Karpas-422 (cell line): Measurements from ENCODE around the gene ZNF136. TPM values are rescaled to one million over a fixed set of nuclear protein-coding genes. Genes with fewer than 3 reads are reported as not detected.
A peak's percentile ranks its signal among the peaks of the same experiment; 100 is the strongest.

Experiments used
- DNase-seq: peaks from one replicate; pipeline ENCODE4 v3.0.0-alpha.2; 2015
- H2AFZ ChIP-seq: fragments of 200-600 bp; sonication (generic); 2 replicates; pipeline ENCODE4 v1.6.1; 2014; ENCODE audit warnings: antibody characterized with exemption, low read length, mixed read lengths
- H3K27ac ChIP-seq: fragments of 200-600 bp; sonication (generic); 2 replicates; pipeline ENCODE4 v1.5.1; 2014; ENCODE audit warnings: mild to moderate bottlenecking, low read length, moderate library complexity
- H3K27me3 ChIP-seq: fragments of 200-600 bp; sonication (generic); 2 replicates; pipeline ENCODE4 v1.6.1; 2014; ENCODE audit warnings: low read length, mixed read lengths
- H3K36me3 ChIP-seq: fragments of 200-600 bp; sonication (generic); 2 replicates; pipeline ENCODE4 v1.6.1; 2014; ENCODE audit warnings: low read length, mixed read lengths; ENCODE audit not compliant: insufficient read depth
- H3K4me1 ChIP-seq: fragments of 200-600 bp; sonication (generic); 2 replicates; pipeline ENCODE4 v1.6.1; 2014; ENCODE audit warnings: mild to moderate bottlenecking, low read length, mixed read lengths
- H3K4me2 ChIP-seq: fragments of 200-600 bp; sonication (generic); 2 replicates; pipeline ENCODE4 v1.6.1; 2014; ENCODE audit warnings: low read length, low read depth, mild to moderate bottlenecking; ENCODE audit not compliant: poor library complexity, severe bottlenecking
- H3K4me3 ChIP-seq: fragments of 200-600 bp; sonication (generic); 2 replicates; pipeline ENCODE4 v1.5.1; 2014; ENCODE audit warnings: mild to moderate bottlenecking, antibody characterized with exemption, low read length, mixed read lengths
- H3K79me2 ChIP-seq: fragments of 200-600 bp; sonication (generic); 2 replicates; pipeline ENCODE4 v1.6.1; 2014; ENCODE audit warnings: mild to moderate bottlenecking, low read length, mixed read lengths
- H3K9ac ChIP-seq: fragments of 200-600 bp; sonication (generic); 2 replicates; pipeline ENCODE4 v1.6.0; 2014; ENCODE audit warnings: low read length
- H3K9me2 ChIP-seq: fragments of 200-600 bp; sonication (generic), shearing (Covaris generic); replicated peaks from 2 replicates; pipeline ENCODE4 v1.6.0; 2014; ENCODE audit warnings: mild to moderate bottlenecking, low read length, moderate library complexity; ENCODE audit not compliant: insufficient read depth
- H3K9me3 ChIP-seq: fragments of 300-700, 200-600 bp; sonication (generic); 2 replicates; pipeline ENCODE4 v1.6.1; 2014; ENCODE audit warnings: low read length, mixed read lengths
- H4K20me1 ChIP-seq: fragments of 200-600 bp; sonication (generic); 2 replicates; pipeline ENCODE4 v1.6.1; 2014; ENCODE audit warnings: mild to moderate bottlenecking, antibody characterized with exemption, low read length, low read depth; ENCODE audit not compliant: insufficient read depth
- total RNA-seq: library from RNA; depleted of rRNA; stranded (reverse); fragments of >200 nt; shearing (Covaris generic); gene quantifications from 2 replicates; pipeline ENCODE4 v1.2.3, GENCODE V29; 2014; ENCODE audit warnings: low replicate concordance

Gene ZNF136
- total RNA-seq, 1 experiment from 2014 or later: 10.1 TPM

GRCh38 chr19:12202250-12202649 lies 39.4 kb downstream of the ZNF136 start:
- Histone ChIP-seq H3K9ac (no peak overlapping the region), H3K27ac (no peak overlapping the region), H4K20me1 (no peaks in the 10 kb centered on the region), H3K79me2 (peaks cover 42% of the 10 kb centered on the region), H3K36me3 (peaks cover 36% of the 10 kb centered on the region), H3K9me3 (peaks cover 44% of the 10 kb centered on the region), H3K4me1 (no peaks in the 10 kb centered on the region), H2AFZ (no peak overlapping the region), H3K27me3 (no peaks in the 10 kb centered on the region), H3K9me2 (no peaks in the 10 kb centered on the region), H3K4me3 (no peak overlapping the region), H3K4me2 (no peak overlapping the region)
- DNase-seq: peak; percentile 54

- DNase-seq: no peak
- no peak overlapping the region for H3K4me2 ChIP-seq
- H3K4me1 ChIP-seq: no peaks in the 10 kb centered on the region
- peaks cover 53% of the 10 kb centered on the region for H3K9me3 ChIP-seq
- H3K27me3 ChIP-seq: no peaks in the 10 kb centered on the region
- no peaks in the 10 kb centered on the region for H3K9me2 ChIP-seq
- no peaks in the 10 kb centered on the region for H4K20me1 ChIP-seq
- H3K27ac ChIP-seq: no peak overlapping the region
- no peak overlapping the region for H3K9ac ChIP-seq
- H2AFZ ChIP-seq: no peak overlapping the region
- H3K79me2 ChIP-seq: peaks cover 26% of the 10 kb centered on the region
- peaks cover 32% of the 10 kb centered on the region for H3K36me3 ChIP-seq
- no peak overlapping the region for H3K4me3 ChIP-seq
These were observed 42.4 kb downstream of the ZNF136 start for GRCh38 chr19:12205296-12205695.

- no peaks in the 10 kb centered on the region for H4K20me1 ChIP-seq
- peaks cover 9% of the 10 kb centered on the region; the same call in 1 of the 2 replicates for H3K79me2 ChIP-seq
- H3K9me2 ChIP-seq: no peaks in the 10 kb centered on the region
- H3K9me3 ChIP-seq: peaks cover 55% of the 10 kb centered on the region
- no peak overlapping the region for H3K4me3 ChIP-seq
- H3K27me3 ChIP-seq: no peaks in the 10 kb centered on the region
- H3K9ac ChIP-seq: no peak overlapping the region
- no peak overlapping the region for H3K27ac ChIP-seq
- peaks cover 30% of the 10 kb centered on the region for H3K36me3 ChIP-seq
- no peaks in the 10 kb centered on the region for H3K4me1 ChIP-seq
- H2AFZ ChIP-seq: no peak overlapping the region
- H3K4me2 ChIP-seq: no peak overlapping the region
- DNase-seq: no peak
These were observed 45.3 kb downstream of the ZNF136 start for GRCh38 chr19:12208221-12208620.

GRCh38 chr19:12217332-12217731 lies 54.4 kb downstream of the ZNF136 start:
- no peak for DNase-seq
- Histone ChIP-seq H4K20me1 (no peaks in the 10 kb centered on the region), H3K79me2 (peaks cover 33% of the 10 kb centered on the region), H2AFZ (no peak overlapping the region), H3K9me3 (peaks cover 39% of the 10 kb centered on the region), H3K4me2 (no peak overlapping the region), H3K36me3 (peaks cover 19% of the 10 kb centered on the region), H3K27ac (no peak overlapping the region), H3K9me2 (no peaks in the 10 kb centered on the region), H3K27me3 (no peaks in the 10 kb centered on the region), H3K4me1 (no peaks in the 10 kb centered on the region), H3K4me3 (no peak overlapping the region), H3K9ac (no peak overlapping the region)

- H3K9me2 ChIP-seq: no peaks in the 10 kb centered on the region
- no peak overlapping the region for H3K27ac ChIP-seq
- no peak overlapping the region for H2AFZ ChIP-seq
- H3K4me3 ChIP-seq: no peak overlapping the region
- no peaks in the 10 kb centered on the region for H4K20me1 ChIP-seq
- peaks cover 18% of the 10 kb centered on the region for H3K9me3 ChIP-seq
- H3K4me1 ChIP-seq: no peaks in the 10 kb centered on the region
- H3K27me3 ChIP-seq: no peaks in the 10 kb centered on the region
- DNase-seq: no peak
- peaks cover 9% of the 10 kb centered on the region for H3K36me3 ChIP-seq
- no peak overlapping the region for H3K4me2 ChIP-seq
- H3K9ac ChIP-seq: no peak overlapping the region
- peaks cover 14% of the 10 kb centered on the region; the same call in 1 of the 2 replicates for H3K79me2 ChIP-seq
These were observed 60.2 kb downstream of the ZNF136 start for GRCh38 chr19:12222980-12223630.

- Histone ChIP-seq H2AFZ (no peak overlapping the region), H3K9me2 (no peaks in the 10 kb centered on the region), H3K4me1 (no peaks in the 10 kb centered on the region), H3K9ac (no peak overlapping the region), H3K4me2 (no peak overlapping the region), H3K27ac (no peak overlapping the region), H3K79me2 (peaks cover 6% of the 10 kb centered on the region; the same call in 1 of the 2 replicates), H3K36me3 (no peaks in the 10 kb centered on the region; the same call in none of the 2 replicates), H3K9me3 (peaks cover 4% of the 10 kb centered on the region; the same call in 1 of the 2 replicates), H4K20me1 (no peaks in the 10 kb centered on the region), H3K27me3 (no peaks in the 10 kb centered on the region), H3K4me3 (no peak overlapping the region)
- no peak for DNase-seq
These were observed 61.8 kb downstream of the ZNF136 start for GRCh38 chr19:12224676-12225075.

- H3K27ac ChIP-seq: no peak overlapping the region
- no peak overlapping the region for H3K4me3 ChIP-seq
- DNase-seq: no peak
- H3K9ac ChIP-seq: no peak overlapping the region
- H3K4me2 ChIP-seq: no peak overlapping the region
- H4K20me1 ChIP-seq: no peaks in the 10 kb centered on the region
- H2AFZ ChIP-seq: no peak overlapping the region
- H3K36me3 ChIP-seq: peaks cover 15% of the 10 kb centered on the region
- H3K9me3 ChIP-seq: no peaks in the 10 kb centered on the region
- peaks cover 4% of the 10 kb centered on the region; the same call in 1 of the 2 replicates for H3K79me2 ChIP-seq
- H3K4me1 ChIP-seq: no peaks in the 10 kb centered on the region
- H3K27me3 ChIP-seq: no peaks in the 10 kb centered on the region
- no peaks in the 10 kb centered on the region for H3K9me2 ChIP-seq
These were observed 67.1 kb downstream of the ZNF136 start for GRCh38 chr19:12229990-12230389.

GRCh38 chr19:12230751-12231733 lies 68.1 kb downstream of the ZNF136 start:
- H3K4me3 ChIP-seq: no peak overlapping the region
- no peak for DNase-seq
- H3K9me3 ChIP-seq: no peaks in the 10 kb centered on the region
- no peak overlapping the region for H3K27ac ChIP-seq
- no peak overlapping the region for H3K4me2 ChIP-seq
- no peak overlapping the region for H2AFZ ChIP-seq
- peaks cover 15% of the 10 kb centered on the region for H3K36me3 ChIP-seq
- H3K9me2 ChIP-seq: no peaks in the 10 kb centered on the region
- H3K79me2 ChIP-seq: no peaks in the 10 kb centered on the region
- H3K9ac ChIP-seq: no peak overlapping the region
- H3K4me1 ChIP-seq: no peaks in the 10 kb centered on the region
- H3K27me3 ChIP-seq: no peaks in the 10 kb centered on the region
- H4K20me1 ChIP-seq: no peaks in the 10 kb centered on the region
